HepG2 (cell line): Measurements from ENCODE around the gene HECTD3.

Experiments
- CHD2 ChIP-seq: IDR thresholded peaks from 2 replicates; pipeline ENCODE4 v1.6.1; 2011; ENCODE audit warnings: low read depth, low read length, improper control_type of control experiment
- JDP2 ChIP-seq: sonication (generic); formaldehyde crosslinking; IDR thresholded peaks from 2 replicates; pipeline ENCODE4 v1.8.1; 2022; ENCODE audit warnings: missing genetic modification reagents, borderline replicate concordance
- PPARG ChIP-seq: conservative IDR thresholded peaks from 2 replicates; pipeline ENCODE4 v1.6.1; 2016; ENCODE audit warnings: missing biosample characterization, missing genetic modification reagents
- SMC3 ChIP-seq: IDR thresholded peaks from 2 replicates; pipeline ENCODE4 v1.6.1; 2011; ENCODE audit warnings: low read length, improper control_type of control experiment
- SP140L ChIP-seq: sonication (generic); formaldehyde crosslinking; IDR thresholded peaks from 2 replicates; pipeline ENCODE4 v1.4.0; 2020; ENCODE audit warnings: missing genetic modification reagents, borderline replicate concordance
- ZNF639 ChIP-seq: conservative IDR thresholded peaks from 2 replicates; pipeline ENCODE4 v1.6.1; 2018; ENCODE audit warnings: missing genetic modification reagents
- ZNF790 ChIP-seq: sonication (generic); formaldehyde crosslinking; IDR thresholded peaks from 2 replicates; pipeline ENCODE4 v1.8.0; 2022; ENCODE audit warnings: missing genetic modification reagents, mild to moderate bottlenecking, borderline replicate concordance
- TF ChIP-seq, protein P1 (sequence below): sonication (generic); formaldehyde crosslinking; IDR thresholded peaks from 2 replicates; pipeline ENCODE4 v1.5.0; 2020; ENCODE audit warnings: mild to moderate bottlenecking, missing genetic modification reagents, moderate library complexity
- TF ChIP-seq, protein P2 (sequence below): sonication (generic); formaldehyde crosslinking; IDR thresholded peaks from 2 replicates; pipeline ENCODE4 v1.4.0; 2020; ENCODE audit warnings: missing genetic modification reagents

GRCh38 chr1:45013551-45014209 lies 2.6 kb upstream of the HECTD3 start:
- TF ChIP-seq, protein P1, sequence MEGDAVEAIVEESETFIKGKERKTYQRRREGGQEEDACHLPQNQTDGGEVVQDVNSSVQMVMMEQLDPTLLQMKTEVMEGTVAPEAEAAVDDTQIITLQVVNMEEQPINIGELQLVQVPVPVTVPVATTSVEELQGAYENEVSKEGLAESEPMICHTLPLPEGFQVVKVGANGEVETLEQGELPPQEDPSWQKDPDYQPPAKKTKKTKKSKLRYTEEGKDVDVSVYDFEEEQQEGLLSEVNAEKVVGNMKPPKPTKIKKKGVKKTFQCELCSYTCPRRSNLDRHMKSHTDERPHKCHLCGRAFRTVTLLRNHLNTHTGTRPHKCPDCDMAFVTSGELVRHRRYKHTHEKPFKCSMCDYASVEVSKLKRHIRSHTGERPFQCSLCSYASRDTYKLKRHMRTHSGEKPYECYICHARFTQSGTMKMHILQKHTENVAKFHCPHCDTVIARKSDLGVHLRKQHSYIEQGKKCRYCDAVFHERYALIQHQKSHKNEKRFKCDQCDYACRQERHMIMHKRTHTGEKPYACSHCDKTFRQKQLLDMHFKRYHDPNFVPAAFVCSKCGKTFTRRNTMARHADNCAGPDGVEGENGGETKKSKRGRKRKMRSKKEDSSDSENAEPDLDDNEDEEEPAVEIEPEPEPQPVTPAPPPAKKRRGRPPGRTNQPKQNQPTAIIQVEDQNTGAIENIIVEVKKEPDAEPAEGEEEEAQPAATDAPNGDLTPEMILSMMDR (CRISPR knock-in tag): no peak
- TF ChIP-seq ZNF639 (CRISPR knock-in tag) (no peak), JDP2 (CRISPR knock-in tag) (no peak), SP140L (CRISPR knock-in tag) (no peak), SMC3 (no peak), PPARG (no peak), CHD2 (no peak), ZNF790 (no peak)
- TF ChIP-seq, protein P2, sequence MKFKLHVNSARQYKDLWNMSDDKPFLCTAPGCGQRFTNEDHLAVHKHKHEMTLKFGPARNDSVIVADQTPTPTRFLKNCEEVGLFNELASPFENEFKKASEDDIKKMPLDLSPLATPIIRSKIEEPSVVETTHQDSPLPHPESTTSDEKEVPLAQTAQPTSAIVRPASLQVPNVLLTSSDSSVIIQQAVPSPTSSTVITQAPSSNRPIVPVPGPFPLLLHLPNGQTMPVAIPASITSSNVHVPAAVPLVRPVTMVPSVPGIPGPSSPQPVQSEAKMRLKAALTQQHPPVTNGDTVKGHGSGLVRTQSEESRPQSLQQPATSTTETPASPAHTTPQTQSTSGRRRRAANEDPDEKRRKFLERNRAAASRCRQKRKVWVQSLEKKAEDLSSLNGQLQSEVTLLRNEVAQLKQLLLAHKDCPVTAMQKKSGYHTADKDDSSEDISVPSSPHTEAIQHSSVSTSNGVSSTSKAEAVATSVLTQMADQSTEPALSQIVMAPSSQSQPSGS (CRISPR knock-in tag): no peak
